ENCODE measurements around the gene SGCA.

GRCh38 chr17:50211249-50212120 lies 45.7 kb downstream of the SGCA start:
- TF ChIP-seq, protein P1, sequence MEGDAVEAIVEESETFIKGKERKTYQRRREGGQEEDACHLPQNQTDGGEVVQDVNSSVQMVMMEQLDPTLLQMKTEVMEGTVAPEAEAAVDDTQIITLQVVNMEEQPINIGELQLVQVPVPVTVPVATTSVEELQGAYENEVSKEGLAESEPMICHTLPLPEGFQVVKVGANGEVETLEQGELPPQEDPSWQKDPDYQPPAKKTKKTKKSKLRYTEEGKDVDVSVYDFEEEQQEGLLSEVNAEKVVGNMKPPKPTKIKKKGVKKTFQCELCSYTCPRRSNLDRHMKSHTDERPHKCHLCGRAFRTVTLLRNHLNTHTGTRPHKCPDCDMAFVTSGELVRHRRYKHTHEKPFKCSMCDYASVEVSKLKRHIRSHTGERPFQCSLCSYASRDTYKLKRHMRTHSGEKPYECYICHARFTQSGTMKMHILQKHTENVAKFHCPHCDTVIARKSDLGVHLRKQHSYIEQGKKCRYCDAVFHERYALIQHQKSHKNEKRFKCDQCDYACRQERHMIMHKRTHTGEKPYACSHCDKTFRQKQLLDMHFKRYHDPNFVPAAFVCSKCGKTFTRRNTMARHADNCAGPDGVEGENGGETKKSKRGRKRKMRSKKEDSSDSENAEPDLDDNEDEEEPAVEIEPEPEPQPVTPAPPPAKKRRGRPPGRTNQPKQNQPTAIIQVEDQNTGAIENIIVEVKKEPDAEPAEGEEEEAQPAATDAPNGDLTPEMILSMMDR (conservative IDR thresholded peaks at IDR 0.05; ENCODE audit: low read depth, low read length): no peak
- no peak for TF ChIP-seq EZH2 (IDR thresholded peaks at IDR 0.05; ENCODE audit: low read length, unreplicated experiment)
